ENCODE measurements around the gene PARVB. TPM values are rescaled to one million over a fixed set of nuclear protein-coding genes. Genes with fewer than 3 reads are reported as not detected.

PARVB gene
- total and polyA plus RNA-seq, 9 donors: 12.3 to 62.9 (median 39.1) TPM

DNA sequence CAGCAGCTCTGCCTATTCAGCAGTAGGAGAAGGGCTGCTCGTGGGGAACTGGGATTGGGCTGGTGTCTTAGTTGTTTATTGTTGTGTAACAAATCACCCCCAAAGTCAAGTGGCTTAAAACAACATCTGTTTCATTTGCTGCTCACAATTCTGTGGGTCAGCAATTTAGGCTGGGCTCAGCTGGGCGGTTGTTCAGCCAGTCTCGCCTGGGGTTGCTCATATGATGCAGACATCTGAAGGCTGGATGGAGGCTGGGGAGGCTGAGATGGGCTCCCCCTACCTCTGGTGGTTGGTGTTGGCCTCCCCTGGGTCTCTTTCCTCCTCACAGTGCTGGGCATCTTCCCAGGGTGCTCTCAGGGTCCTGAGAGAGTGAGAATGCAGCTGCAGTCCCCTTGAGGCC is 113.3 kb downstream of the PARVB start:
- WGBS, 3 donors: 95 to 98% (median 96%) methylated on average over 3 of the region's 3 CpGs
- Histone ChIP-seq H3K27ac (no peak overlapping the region), H3K27me3 (no peaks in the 10 kb centered on the region), H3K4me3 (no peak overlapping the region), H3K9me3 (no peaks in the 10 kb centered on the region), H3K36me3 (no peaks in the 10 kb centered on the region), H3K4me1 (ENCODE audit: insufficient read depth) (no peaks in the 10 kb centered on the region)
- TF ChIP-seq POLR2A (IDR thresholded peaks at IDR 0.05): no peak
- no peak for TF ChIP-seq EP300 (IDR thresholded peaks at IDR 0.05)
- TF ChIP-seq, protein P1, sequence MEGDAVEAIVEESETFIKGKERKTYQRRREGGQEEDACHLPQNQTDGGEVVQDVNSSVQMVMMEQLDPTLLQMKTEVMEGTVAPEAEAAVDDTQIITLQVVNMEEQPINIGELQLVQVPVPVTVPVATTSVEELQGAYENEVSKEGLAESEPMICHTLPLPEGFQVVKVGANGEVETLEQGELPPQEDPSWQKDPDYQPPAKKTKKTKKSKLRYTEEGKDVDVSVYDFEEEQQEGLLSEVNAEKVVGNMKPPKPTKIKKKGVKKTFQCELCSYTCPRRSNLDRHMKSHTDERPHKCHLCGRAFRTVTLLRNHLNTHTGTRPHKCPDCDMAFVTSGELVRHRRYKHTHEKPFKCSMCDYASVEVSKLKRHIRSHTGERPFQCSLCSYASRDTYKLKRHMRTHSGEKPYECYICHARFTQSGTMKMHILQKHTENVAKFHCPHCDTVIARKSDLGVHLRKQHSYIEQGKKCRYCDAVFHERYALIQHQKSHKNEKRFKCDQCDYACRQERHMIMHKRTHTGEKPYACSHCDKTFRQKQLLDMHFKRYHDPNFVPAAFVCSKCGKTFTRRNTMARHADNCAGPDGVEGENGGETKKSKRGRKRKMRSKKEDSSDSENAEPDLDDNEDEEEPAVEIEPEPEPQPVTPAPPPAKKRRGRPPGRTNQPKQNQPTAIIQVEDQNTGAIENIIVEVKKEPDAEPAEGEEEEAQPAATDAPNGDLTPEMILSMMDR (IDR thresholded peaks at IDR 0.05): no peak
- DNase-seq: peak in 1 of 5 donors; percentile 17
- intact Hi-C loops (cut with DNase I): no loop called here

DNA sequence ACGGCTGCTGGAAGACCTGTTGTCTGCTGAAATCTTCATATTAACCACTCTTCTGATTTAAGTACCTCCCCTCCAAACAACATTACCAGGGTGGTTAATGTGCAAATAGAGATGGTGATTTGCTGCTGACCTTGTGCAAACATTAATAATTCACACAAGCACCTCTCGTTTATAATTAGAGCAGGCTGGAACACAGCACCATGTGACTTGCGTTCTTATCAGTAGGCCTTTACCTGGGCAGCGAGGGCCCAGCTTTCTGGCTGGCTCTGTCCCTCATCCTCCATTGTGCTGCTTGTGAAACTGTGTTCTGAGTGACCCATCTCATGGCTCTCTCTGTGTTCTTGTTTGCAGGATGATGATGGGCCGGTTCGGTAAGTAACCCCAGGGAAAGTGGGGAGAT is 115.7 kb downstream of the PARVB start:
- H3K27me3 ChIP-seq: no peaks in the 10 kb centered on the region
- H3K4me1 ChIP-seq (ENCODE audit: insufficient read depth): peaks cover 7% of the 10 kb centered on the region
- DNase-seq: no peak
- 91 to 93% (median 91%) methylated on average over 6 of the region's 6 CpGs for WGBS, 3 donors
- H3K9me3 ChIP-seq: no peaks in the 10 kb centered on the region
- no peaks in the 10 kb centered on the region for H3K36me3 ChIP-seq
- TF ChIP-seq, protein P1 (IDR thresholded peaks at IDR 0.05): no peak
- no peak for TF ChIP-seq EP300 (IDR thresholded peaks at IDR 0.05)
- no peak for TF ChIP-seq POLR2A (IDR thresholded peaks at IDR 0.05)
- intact Hi-C loops (cut with DNase I): no loop called here
- no peak overlapping the region for H3K27ac ChIP-seq
- H3K4me3 ChIP-seq: no peak overlapping the region

DNA sequence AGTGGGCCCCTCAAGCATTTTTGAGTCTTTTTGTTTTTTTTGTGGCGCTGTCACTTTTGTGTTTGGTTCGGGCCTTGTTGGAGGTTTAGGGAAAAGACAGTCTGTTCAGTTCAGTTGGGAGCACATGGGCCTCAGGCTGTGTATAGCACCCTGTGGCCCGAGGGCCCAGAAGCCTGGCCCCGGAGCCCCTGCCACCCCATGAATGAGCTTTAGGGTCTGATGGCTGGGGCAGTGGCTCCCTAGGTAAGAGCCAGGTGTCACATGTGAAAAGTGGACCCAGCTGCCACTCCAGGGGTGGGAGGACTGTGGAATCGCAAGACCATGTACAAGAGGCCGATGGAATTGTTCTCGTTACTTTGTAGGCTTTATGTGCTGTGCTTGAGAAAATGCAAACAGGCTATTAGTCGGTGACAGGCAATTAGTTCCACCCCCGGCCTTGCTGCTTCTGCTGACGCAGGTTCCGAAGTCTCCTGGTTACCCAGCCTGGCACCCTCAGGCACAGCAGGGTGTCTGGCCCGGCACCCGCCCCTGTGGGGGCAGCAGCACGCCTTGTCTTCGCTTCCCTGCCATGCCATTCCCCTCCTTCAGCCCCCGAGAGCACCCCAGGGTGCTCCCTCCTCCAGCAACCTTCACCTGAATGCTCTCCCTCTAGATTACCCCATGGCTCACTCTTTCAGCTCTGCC is 118.5 kb downstream of the PARVB start:
- H3K27me3 ChIP-seq: no peaks in the 10 kb centered on the region
- 90 to 93% (median 92%) methylated on average over 16 of the region's 16 CpGs for WGBS, 3 donors
- H3K4me1 ChIP-seq (ENCODE audit: insufficient read depth): peaks cover 7% of the 10 kb centered on the region
- intact Hi-C loops (cut with DNase I): no loop called here
- no peaks in the 10 kb centered on the region for H3K36me3 ChIP-seq
- DNase-seq: no peak
- H3K9me3 ChIP-seq: no peaks in the 10 kb centered on the region
- H3K4me3 ChIP-seq: no peak overlapping the region
- peak overlapping the region in 1 of 2 donors; percentile 36 for H3K27ac ChIP-seq
- TF ChIP-seq EP300 (IDR thresholded peaks at IDR 0.05): no peak
- no peak for TF ChIP-seq POLR2A (IDR thresholded peaks at IDR 0.05)
- TF ChIP-seq, protein P1 (IDR thresholded peaks at IDR 0.05): no peak

DNA sequence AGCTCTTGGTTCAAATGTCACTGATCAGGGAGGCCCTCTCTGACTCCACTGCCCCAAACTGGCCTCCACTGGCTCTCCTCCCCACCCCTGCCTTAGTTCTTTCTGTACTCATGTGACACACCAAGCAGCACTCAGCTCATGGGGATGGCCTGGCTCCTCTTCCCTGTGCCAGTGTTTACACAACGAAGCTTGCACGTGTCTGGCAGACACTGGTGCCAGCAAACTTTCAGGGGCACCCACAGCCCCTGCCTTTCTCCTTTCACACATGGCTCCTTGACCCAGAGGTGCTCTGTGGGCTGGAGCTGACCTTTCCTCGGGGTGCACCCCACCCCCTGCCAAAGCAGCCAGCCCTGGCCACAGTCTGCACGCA is 119.0 kb downstream of the PARVB start:
- Histone ChIP-seq H3K36me3 (no peaks in the 10 kb centered on the region), H3K4me1 (ENCODE audit: insufficient read depth) (peaks cover 7% of the 10 kb centered on the region), H3K27ac (peak overlapping the region in 1 of 2 donors; percentile 36), H3K9me3 (no peaks in the 10 kb centered on the region), H3K27me3 (no peaks in the 10 kb centered on the region), H3K4me3 (no peak overlapping the region)
- no peak for TF ChIP-seq POLR2A (IDR thresholded peaks at IDR 0.05)
- TF ChIP-seq EP300 (IDR thresholded peaks at IDR 0.05): no peak
- TF ChIP-seq, protein P1 (IDR thresholded peaks at IDR 0.05): no peak
- intact Hi-C loops (cut with DNase I): no loop called here
- peak in 1 of 5 donors; percentile 32 for DNase-seq
- 32 to 49% (median 43%) methylated on average over 3 to 4 of the region's 4 CpGs for WGBS, 3 donors
